OCI-LY7 (cell line): ENCODE measurements around the gene TINAGL1. TPM values are rescaled to one million over a fixed set of nuclear protein-coding genes. Genes with fewer than 3 reads are reported as not detected.

Source experiments
- BruUV-seq: library from RNA; stranded (reverse); fragments of 400-500 nt; replicated peaks from 2 replicates; lab custom pipeline; 2021; lab: Mats Ljungman, UMichigan
- CTCF ChIA-PET: fragments of 300-600 bp; sonication (Branson Sonifier 250); formaldehyde crosslinking; loops from one replicate; lab custom pipeline; 2022; ENCODE audit warnings: antibody characterized with exemption; ENCODE audit not compliant: unreplicated experiment; lab: Charles Lee
- POLR2A ChIA-PET: fragments of 300-600 bp; sonication (Branson Sonifier 250); formaldehyde crosslinking; loops from one replicate; lab custom pipeline; 2022; ENCODE audit warnings: antibody characterized with exemption; lab: Charles Lee
- DNase-seq: peaks from one replicate; pipeline ENCODE4 v3.0.0-alpha.2; 2015; ENCODE audit warnings: low spot score
- H2AFZ ChIP-seq: fragments of 200-600 bp; sonication (generic), shearing (Covaris generic); 2 replicates; pipeline ENCODE4 v1.6.1; 2014; ENCODE audit warnings: mild to moderate bottlenecking, antibody characterized with exemption, low read length, moderate library complexity
- H3K27ac ChIP-seq: fragments of 200-600 bp; sonication (generic); 2 replicates; pipeline ENCODE4 v1.5.1; 2014; ENCODE audit warnings: mixed run types, low read depth, mild to moderate bottlenecking, moderate library complexity, low read length, inconsistent platforms; ENCODE audit not compliant: poor library complexity, severe bottlenecking
- H3K36me3 ChIP-seq: fragments of 200-600 bp; sonication (generic); 2 replicates; pipeline ENCODE4 v1.6.1; 2014; ENCODE audit warnings: mild to moderate bottlenecking, antibody characterized with exemption, low read length, moderate library complexity, mixed read lengths; ENCODE audit not compliant: insufficient read depth
- H3K4me1 ChIP-seq: fragments of 200-600 bp; sonication (generic); 2 replicates; pipeline ENCODE4 v1.5.1; 2014; ENCODE audit warnings: mild to moderate bottlenecking, low read length; ENCODE audit not compliant: insufficient read depth, poor library complexity, severe bottlenecking
- H3K4me2 ChIP-seq: fragments of 200-600 bp; sonication (generic); 2 replicates; pipeline ENCODE4 v1.6.1; 2014; ENCODE audit warnings: mild to moderate bottlenecking, low read length
- H3K4me3 ChIP-seq: fragments of 200-600 bp; sonication (generic); 2 replicates; pipeline ENCODE4 v1.5.1; 2014; ENCODE audit warnings: mild to moderate bottlenecking, low read depth, low read length; ENCODE audit not compliant: poor library complexity, severe bottlenecking
- H3K79me2 ChIP-seq: fragments of 200-600 bp; sonication (generic); 2 replicates; pipeline ENCODE4 v1.6.1; 2016; ENCODE audit warnings: low read depth, mild to moderate bottlenecking, low read length, moderate library complexity, mixed read lengths; ENCODE audit not compliant: insufficient read depth
- H3K9me2 ChIP-seq: fragments of 200-600 bp; sonication (generic); 2 replicates; pipeline ENCODE4 v1.6.1; 2016; ENCODE audit warnings: mild to moderate bottlenecking, low read length, mixed read lengths; ENCODE audit not compliant: insufficient read depth
- H3K9me3 ChIP-seq: fragments of 200-600 bp; sonication (generic); 2 replicates; pipeline ENCODE4 v1.6.1; 2014; ENCODE audit warnings: mild to moderate bottlenecking, mixed run types, low read length, mixed read lengths
- H4K20me1 ChIP-seq: fragments of 200-600 bp; sonication (generic); 2 replicates; pipeline ENCODE4 v1.6.1; 2014; ENCODE audit warnings: mild to moderate bottlenecking, antibody characterized with exemption, low read length, moderate library complexity, mixed read lengths; ENCODE audit not compliant: insufficient read depth
- EZH2phosphoT487 ChIP-seq: fragments of 200-600 bp; sonication (generic); IDR thresholded peaks from 2 replicates; pipeline ENCODE4 v1.6.1; 2018; ENCODE audit warnings: low read depth, borderline replicate concordance, mild to moderate bottlenecking, mixed run types, antibody characterized with exemption, low read length, moderate library complexity, mixed read lengths
- intact Hi-C: fragments of 100-400 bp; cut with micrococcal nuclease; formaldehyde crosslinking; loops from one replicate; pipeline ENCODE4 v1.10.0; 2022; ENCODE audit not compliant: unreplicated experiment
- total RNA-seq, 2 experiments: library from RNA; depleted of rRNA in 1 of 2; stranded (reverse); fragments of >200 nt in 1 of 2; shearing (Covaris generic) in 1 of 2; gene quantifications; 2 replicates each; pipeline ENCODE4 v1.2.3, GENCODE V29; 2014 to 2022
- TF ChIP-seq, protein P1 (sequence below): fragments of 200-600 bp; sonication (generic); conservative IDR thresholded peaks from 2 replicates; pipeline ENCODE4 v1.5.1; 2014; ENCODE audit warnings: mild to moderate bottlenecking, antibody characterized with exemption, low read length, moderate library complexity, mixed read lengths

Gene TINAGL1
- total RNA-seq, 2 experiments from 2014 or later, result 0.17 TPM; not detected in 1

DNA sequence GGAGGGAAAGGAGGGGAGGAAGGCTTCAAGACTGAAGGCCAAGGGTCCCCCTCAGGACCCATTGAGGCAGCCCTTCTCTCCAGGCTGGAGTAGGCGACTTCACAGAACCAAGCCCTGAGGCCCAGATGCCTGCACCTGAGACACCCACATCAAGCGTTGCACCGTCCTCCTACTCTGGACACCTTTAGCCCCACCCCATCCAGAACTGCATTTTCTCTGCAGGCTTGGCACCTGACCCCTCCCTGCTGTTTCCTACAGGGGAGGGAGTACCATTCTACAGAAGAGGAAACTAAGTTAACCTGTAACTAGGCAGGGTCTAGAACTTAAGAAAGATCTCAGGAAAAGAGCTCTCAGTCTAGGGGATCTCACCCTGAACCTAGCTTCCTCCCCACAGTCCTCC, 56.3 kb downstream of the TINAGL1 start:
- TF ChIP-seq, protein P1, sequence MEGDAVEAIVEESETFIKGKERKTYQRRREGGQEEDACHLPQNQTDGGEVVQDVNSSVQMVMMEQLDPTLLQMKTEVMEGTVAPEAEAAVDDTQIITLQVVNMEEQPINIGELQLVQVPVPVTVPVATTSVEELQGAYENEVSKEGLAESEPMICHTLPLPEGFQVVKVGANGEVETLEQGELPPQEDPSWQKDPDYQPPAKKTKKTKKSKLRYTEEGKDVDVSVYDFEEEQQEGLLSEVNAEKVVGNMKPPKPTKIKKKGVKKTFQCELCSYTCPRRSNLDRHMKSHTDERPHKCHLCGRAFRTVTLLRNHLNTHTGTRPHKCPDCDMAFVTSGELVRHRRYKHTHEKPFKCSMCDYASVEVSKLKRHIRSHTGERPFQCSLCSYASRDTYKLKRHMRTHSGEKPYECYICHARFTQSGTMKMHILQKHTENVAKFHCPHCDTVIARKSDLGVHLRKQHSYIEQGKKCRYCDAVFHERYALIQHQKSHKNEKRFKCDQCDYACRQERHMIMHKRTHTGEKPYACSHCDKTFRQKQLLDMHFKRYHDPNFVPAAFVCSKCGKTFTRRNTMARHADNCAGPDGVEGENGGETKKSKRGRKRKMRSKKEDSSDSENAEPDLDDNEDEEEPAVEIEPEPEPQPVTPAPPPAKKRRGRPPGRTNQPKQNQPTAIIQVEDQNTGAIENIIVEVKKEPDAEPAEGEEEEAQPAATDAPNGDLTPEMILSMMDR, result no peak
- no peak for TF ChIP-seq EZH2phosphoT487
- Histone ChIP-seq H3K4me2 (no peak overlapping the region), H3K4me3 (no peak overlapping the region), H3K27ac (no peak overlapping the region), H4K20me1 (no peaks in the 10 kb centered on the region), H3K36me3 (peaks cover 69% of the 10 kb centered on the region), H2AFZ (no peak overlapping the region), H3K9me3 (no peaks in the 10 kb centered on the region), H3K9me2 (no peaks in the 10 kb centered on the region), H3K4me1 (no peaks in the 10 kb centered on the region), H3K79me2 (no peaks in the 10 kb centered on the region)
- no peak for DNase-seq
- POLR2A ChIA-PET, result no interaction called here
- BruUV-seq, result no TSS peak
- CTCF ChIA-PET, result interaction anchor here (0.6 kb wide), 1 partner anchor 346 kb away, joined by 5 read pairs; no protein-coding TSS in a partner anchor
- intact Hi-C loops, result no loop called here

DNA sequence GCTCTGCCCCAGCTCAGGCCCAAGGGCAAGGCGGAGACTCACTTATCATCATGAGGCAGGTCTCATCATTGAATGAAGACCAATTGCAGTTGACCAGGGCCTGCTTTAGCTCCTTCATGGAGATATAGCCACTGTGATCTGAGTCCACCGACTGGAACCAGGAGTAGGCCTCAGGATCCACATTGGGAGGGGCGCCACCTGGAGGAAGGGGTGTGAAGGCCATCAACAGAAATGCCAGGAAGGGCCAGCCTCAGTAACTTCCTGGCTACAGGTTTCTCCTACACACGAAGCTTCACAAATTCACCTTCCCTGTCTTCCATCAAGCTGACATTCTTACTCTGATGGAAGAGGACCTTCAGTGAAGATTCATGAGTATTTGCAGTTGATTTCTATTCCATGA, 56.8 kb downstream of the TINAGL1 start:
- H3K36me3 ChIP-seq, result peaks cover 66% of the 10 kb centered on the region
- DNase-seq, result peak; percentile 35
- CTCF ChIA-PET, result no interaction called here

More for the DNA sequence above, 56.8 kb downstream of the TINAGL1 start:
- TF ChIP-seq EZH2phosphoT487, result no peak
- TF ChIP-seq, protein P1, result peak; percentile 77
- intact Hi-C loops, result no loop called here
- Histone ChIP-seq H3K9me3 (no peaks in the 10 kb centered on the region), H2AFZ (no peak overlapping the region), H3K27ac (no peak overlapping the region), H4K20me1 (no peaks in the 10 kb centered on the region), H3K79me2 (no peaks in the 10 kb centered on the region), H3K9me2 (no peaks in the 10 kb centered on the region), H3K4me1 (no peaks in the 10 kb centered on the region), H3K4me2 (no peak overlapping the region), H3K4me3 (no peak overlapping the region)
- POLR2A ChIA-PET, result interaction anchor here (0.7 kb wide), 1 partner anchor 19 kb away, joined by 3 read pairs; no protein-coding TSS in a partner anchor
- BruUV-seq, result no TSS peak

Other genes with a start within 250 kb of the TINAGL1 start
- gene FABP3, start 203.4 kb upstream of the TINAGL1 start, total RNA-seq (2014; rRNA removed; shearing (Covaris generic)), result not detected in 2 replicates
- not detected in 2 replicates for gene FABP3, start 203.4 kb upstream of the TINAGL1 start, total RNA-seq (2022)
- 0.82 and 3.5 TPM in 2 replicates for gene SERINC2, start 163.3 kb upstream of the TINAGL1 start, total RNA-seq (2014; rRNA removed; shearing (Covaris generic))
- 8.6 and 11.1 TPM in 2 replicates for gene SERINC2, start 163.3 kb upstream of the TINAGL1 start, total RNA-seq (2022)
- gene HCRTR1, start 41.2 kb downstream of the TINAGL1 start, total RNA-seq (2014; rRNA removed; shearing (Covaris generic)), result not detected in 2 replicates
- not detected in 2 replicates for gene HCRTR1, start 41.2 kb downstream of the TINAGL1 start, total RNA-seq (2022)
- gene PEF1, start 68.4 kb downstream of the TINAGL1 start, total RNA-seq (2014; rRNA removed; shearing (Covaris generic)), result 67.7 and 89.7 TPM in 2 replicates
- gene PEF1, start 68.4 kb downstream of the TINAGL1 start, total RNA-seq (2022), result 54.6 and 56.1 TPM in 2 replicates
- gene COL16A1, start 127.5 kb downstream of the TINAGL1 start, total RNA-seq (2014; rRNA removed; shearing (Covaris generic)), result not detected in 2 replicates
- gene COL16A1, start 127.5 kb downstream of the TINAGL1 start, total RNA-seq (2022), result not detected in 2 replicates
- gene ADGRB2, start 187.8 kb downstream of the TINAGL1 start, total RNA-seq (2014; rRNA removed; shearing (Covaris generic)), result 4.0 and 4.1 TPM in 2 replicates
- gene ADGRB2, start 187.8 kb downstream of the TINAGL1 start, total RNA-seq (2022), result 11.4 and 11.5 TPM in 2 replicates
- 0.60 and 0.85 TPM in 2 replicates for gene SPOCD1, start 239.5 kb downstream of the TINAGL1 start, total RNA-seq (2014; rRNA removed; shearing (Covaris generic))
- gene SPOCD1, start 239.5 kb downstream of the TINAGL1 start, total RNA-seq (2022), result 1.0 and 1.1 TPM in 2 replicates